Esophagus muscularis mucosa (tissue), 4 donors: ENCODE measurements around the gene HOXB1. TPM values are rescaled to one million over a fixed set of nuclear protein-coding genes. Genes with fewer than 3 reads are reported as not detected.

Experiments used
- DNase-seq: peaks from one replicate; pipeline ENCODE4 v3.0.0-alpha.2; 2017; ENCODE audit errors: extremely low spot score
- H3K27ac ChIP-seq, 4 donors: fragments of 200-600 bp; sonication (generic); replicated peaks in 1 of 4; 1 replicate in 3 of 4; 2 replicates in 1 of 4; pipeline ENCODE4 v1.5.1; 2016 to 2019; ENCODE audit warnings: mild to moderate bottlenecking in 1 of 4
- H3K27me3 ChIP-seq, 4 donors: fragments of 200-600 bp; sonication (generic); one replicate each; pipeline versions ENCODE4 v1.5.1 to v1.6.0; 2016 to 2019
- H3K36me3 ChIP-seq, 4 donors: fragments of 200-600 bp; sonication (generic); one replicate each; pipeline ENCODE4 v1.5.1; 2016 to 2019
- H3K4me1 ChIP-seq, 4 donors: fragments of 200-600 bp; sonication (generic); one replicate each; pipeline ENCODE4 v1.5.1; 2016 to 2019
- H3K4me3 ChIP-seq, 4 donors: fragments of 200-600 bp; sonication (generic); 1 replicate in 2 of 4; 2 replicates in 2 of 4; pipeline ENCODE4 v1.5.1; 2016 to 2019; ENCODE audit warnings: mild to moderate bottlenecking in 4 of 4, moderate library complexity in 1 of 4
- H3K9me3 ChIP-seq, 4 donors: fragments of 200-600 bp; sonication (generic); 1 replicate in 3 of 4; 2 replicates in 1 of 4; pipeline ENCODE4 v1.5.1; 2016 to 2019
- EP300 ChIP-seq: sonication (generic); formaldehyde crosslinking; IDR thresholded peaks from one replicate; pipeline ENCODE4 v1.6.1; 2017; ENCODE audit warnings: antibody characterized with exemption
- POLR2A ChIP-seq: fragments of 450-650 bp; IDR thresholded peaks from one replicate; pipeline ENCODE4 v1.6.1; 2017; ENCODE audit warnings: antibody characterized with exemption, moderate library complexity, mild to moderate bottlenecking, low read depth
- POLR2AphosphoS5 ChIP-seq, 2 donors: sonication (generic); formaldehyde crosslinking; IDR thresholded peaks; one replicate each; pipeline ENCODE4 v1.6.1; 2017; ENCODE audit warnings: antibody characterized with exemption in 2 of 2
- WGBS: methylation state at CpG from one replicate; pipeline ENCODE4 v1.1.5; 2018; 5-methylcytosine and 5-hydroxymethylcytosine counted together
- intact Hi-C: fragments of 100-400 bp; cut with DNase I; formaldehyde crosslinking; loops from one replicate; pipeline ENCODE4 v1.15.1; 2023
- total RNA-seq, 4 donors: library from RNA; depleted of rRNA; stranded (reverse); fragments of >200 nt; gene quantifications; one replicate each; pipeline versions ENCODE4 v1.1.0 to v1.2.1, GENCODE V29; 2016
- TF ChIP-seq, protein P1 (sequence below), 3 experiments: fragments of 200-600 bp in 2 of 3; fragments of 450-650 bp in 1 of 3; sonication (generic) in 2 of 3; IDR thresholded peaks; one replicate each; pipeline ENCODE4 v1.5.1; 2017 to 2019; ENCODE audit warnings: antibody characterized with exemption in 3 of 3, mild to moderate bottlenecking in 2 of 3, moderate library complexity in 1 of 3

Gene HOXB1
- total RNA-seq, 4 donors from 2014 or later: not detected

DNA sequence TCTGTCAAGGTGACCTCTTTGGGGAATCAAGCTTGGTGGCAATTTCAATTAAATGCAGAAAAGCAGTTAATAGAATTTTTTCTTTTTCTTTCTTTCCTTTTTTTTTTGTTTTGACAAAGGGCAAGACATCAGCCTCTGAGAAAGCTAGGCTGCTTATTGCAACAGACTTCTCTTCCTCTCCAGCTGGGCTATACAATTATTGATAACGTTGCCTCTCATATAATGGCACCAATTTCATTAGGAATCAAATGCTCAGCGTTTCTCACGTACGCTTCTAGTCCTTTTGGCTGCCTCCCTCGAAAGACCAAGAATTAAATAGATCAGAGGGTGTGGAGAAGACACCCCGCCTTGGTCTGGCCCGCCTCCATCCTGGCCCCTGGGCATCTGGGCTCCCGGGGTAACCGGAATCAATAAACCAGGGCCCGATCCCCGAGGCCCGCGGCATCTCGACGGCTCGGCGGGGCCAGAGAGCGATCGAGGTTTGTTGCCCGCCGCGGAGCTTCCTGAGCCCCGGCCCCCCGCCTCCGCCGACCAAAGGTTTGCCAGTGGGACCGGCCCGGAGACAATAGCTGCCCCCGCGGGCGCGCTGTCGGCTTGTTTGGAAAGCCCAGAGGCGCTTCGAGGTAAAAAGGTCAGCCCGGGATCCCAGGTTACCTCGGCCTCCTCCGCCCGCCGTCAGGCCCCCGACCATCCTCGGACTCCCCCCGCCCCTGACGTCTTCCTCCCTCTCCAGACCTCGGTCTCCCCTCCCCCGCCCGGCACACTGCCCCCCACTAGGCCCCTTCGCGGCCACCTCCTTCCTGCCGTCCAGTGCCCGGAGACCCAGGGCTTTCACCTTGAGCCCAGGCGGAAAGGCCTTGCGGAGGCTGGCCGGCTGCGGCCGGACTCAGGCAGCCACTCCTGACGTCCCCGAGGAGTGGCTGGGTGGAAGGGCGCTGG, 3.9 kb downstream of the HOXB1 start:
- Histone ChIP-seq H3K36me3 (no peaks in the 10 kb centered on the region), H3K4me3 (peak overlapping the region in 3 of 4 donors; percentile 16 to 33 (median 25)), H3K9me3 (no peaks in the 10 kb centered on the region), H3K4me1 (peaks cover 0 to 23% (median 17%) of the 10 kb centered on the region in 4 donors), H3K27ac (no peak overlapping the region), H3K27me3 (peaks cover 0 to 12% (median 0%) of the 10 kb centered on the region in 4 donors)
- intact Hi-C loops: no loop called here
- no peak for DNase-seq
- TF ChIP-seq POLR2A (no peak), EP300 (no peak), POLR2AphosphoS5 (IDR thresholded peaks at IDR 0.05) (no peak)
- TF ChIP-seq, protein P1, sequence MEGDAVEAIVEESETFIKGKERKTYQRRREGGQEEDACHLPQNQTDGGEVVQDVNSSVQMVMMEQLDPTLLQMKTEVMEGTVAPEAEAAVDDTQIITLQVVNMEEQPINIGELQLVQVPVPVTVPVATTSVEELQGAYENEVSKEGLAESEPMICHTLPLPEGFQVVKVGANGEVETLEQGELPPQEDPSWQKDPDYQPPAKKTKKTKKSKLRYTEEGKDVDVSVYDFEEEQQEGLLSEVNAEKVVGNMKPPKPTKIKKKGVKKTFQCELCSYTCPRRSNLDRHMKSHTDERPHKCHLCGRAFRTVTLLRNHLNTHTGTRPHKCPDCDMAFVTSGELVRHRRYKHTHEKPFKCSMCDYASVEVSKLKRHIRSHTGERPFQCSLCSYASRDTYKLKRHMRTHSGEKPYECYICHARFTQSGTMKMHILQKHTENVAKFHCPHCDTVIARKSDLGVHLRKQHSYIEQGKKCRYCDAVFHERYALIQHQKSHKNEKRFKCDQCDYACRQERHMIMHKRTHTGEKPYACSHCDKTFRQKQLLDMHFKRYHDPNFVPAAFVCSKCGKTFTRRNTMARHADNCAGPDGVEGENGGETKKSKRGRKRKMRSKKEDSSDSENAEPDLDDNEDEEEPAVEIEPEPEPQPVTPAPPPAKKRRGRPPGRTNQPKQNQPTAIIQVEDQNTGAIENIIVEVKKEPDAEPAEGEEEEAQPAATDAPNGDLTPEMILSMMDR (IDR thresholded peaks at IDR 0.05): no peak
- WGBS: 56% methylated on average over 32 of the region's 59 CpGs

DNA sequence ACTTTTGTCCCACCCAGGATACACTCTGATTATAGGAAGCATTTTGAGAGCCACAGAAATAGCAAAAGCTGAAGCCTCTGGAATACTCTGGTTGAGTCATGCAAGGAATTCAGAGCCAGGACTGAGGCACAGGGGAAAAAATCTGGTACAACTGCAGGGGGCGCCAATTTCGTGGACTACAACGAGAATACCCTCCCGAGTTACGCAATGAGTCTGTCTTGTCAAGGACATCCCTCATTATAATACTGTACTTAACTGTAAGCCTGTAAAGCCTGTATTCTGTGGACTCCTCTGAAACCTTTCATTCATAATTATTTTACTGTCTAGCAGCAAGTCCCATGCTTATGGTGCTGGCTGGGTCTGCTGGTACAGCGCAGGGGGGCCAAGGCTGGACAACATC, 7.8 kb downstream of the HOXB1 start:
- H3K27me3 ChIP-seq: peaks cover 0 to 12% (median 0%) of the 10 kb centered on the region in 4 donors
- H3K9me3 ChIP-seq: no peaks in the 10 kb centered on the region
- DNase-seq: no peak
- 46% methylated on average over 6 of the region's 6 CpGs for WGBS
- H3K27ac ChIP-seq: no peak overlapping the region
- intact Hi-C loops: no loop called here
- TF ChIP-seq EP300: no peak
- TF ChIP-seq, protein P1 (IDR thresholded peaks at IDR 0.05): peak in 1 of 3 experiments; percentile 12
- H3K4me1 ChIP-seq: peaks cover 0 to 25% (median 20%) of the 10 kb centered on the region in 4 donors
- no peak overlapping the region for H3K4me3 ChIP-seq
- H3K36me3 ChIP-seq: no peaks in the 10 kb centered on the region

DNA sequence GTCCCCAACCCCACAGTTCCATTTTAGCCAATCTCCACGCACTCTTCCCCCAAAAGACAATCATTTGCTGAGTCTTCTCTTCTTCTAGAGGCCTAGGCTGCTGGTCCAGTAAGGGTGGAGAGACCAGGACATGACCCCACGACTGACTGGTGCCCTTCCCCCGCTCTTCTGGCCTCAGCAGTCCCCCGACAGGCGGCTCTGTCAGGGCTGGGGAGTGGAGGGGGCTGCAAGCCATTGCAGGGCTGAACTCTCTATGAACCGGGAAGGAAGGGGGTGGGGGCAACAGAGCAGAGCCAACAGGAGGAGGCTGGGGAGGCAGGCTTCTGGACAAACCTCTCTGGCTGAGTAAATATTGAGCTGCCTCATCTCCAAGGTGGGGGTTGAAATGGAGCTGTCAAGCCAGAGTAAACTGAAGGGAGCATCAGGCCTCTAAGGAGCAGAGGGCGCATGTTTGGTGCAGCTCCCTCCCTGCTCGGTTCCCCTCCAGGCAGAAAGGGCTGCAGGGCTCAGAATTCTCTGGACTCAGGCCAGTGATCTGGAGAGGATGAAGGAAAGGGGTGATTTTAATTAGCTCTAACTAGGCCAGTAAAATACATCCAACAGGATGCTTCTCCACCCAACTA, 8.7 kb downstream of the HOXB1 start:
- peaks cover 0 to 9% (median 0%) of the 10 kb centered on the region in 4 donors for H3K27me3 ChIP-seq
- intact Hi-C loops: no loop called here
- H3K36me3 ChIP-seq: no peaks in the 10 kb centered on the region
- H3K4me3 ChIP-seq: no peak overlapping the region
- no peak for DNase-seq
- peak overlapping the region in 2 of 4 donors; percentile 19 to 38 for H3K27ac ChIP-seq
- H3K4me1 ChIP-seq: peaks cover 0 to 23% (median 18%) of the 10 kb centered on the region in 4 donors
- no peak for TF ChIP-seq EP300
- TF ChIP-seq POLR2A: no peak
- TF ChIP-seq, protein P1 (IDR thresholded peaks at IDR 0.05): no peak
- TF ChIP-seq POLR2AphosphoS5 (IDR thresholded peaks at IDR 0.05): no peak
- WGBS: 25% methylated on average over 8 of the region's 8 CpGs
- H3K9me3 ChIP-seq: no peaks in the 10 kb centered on the region

DNA sequence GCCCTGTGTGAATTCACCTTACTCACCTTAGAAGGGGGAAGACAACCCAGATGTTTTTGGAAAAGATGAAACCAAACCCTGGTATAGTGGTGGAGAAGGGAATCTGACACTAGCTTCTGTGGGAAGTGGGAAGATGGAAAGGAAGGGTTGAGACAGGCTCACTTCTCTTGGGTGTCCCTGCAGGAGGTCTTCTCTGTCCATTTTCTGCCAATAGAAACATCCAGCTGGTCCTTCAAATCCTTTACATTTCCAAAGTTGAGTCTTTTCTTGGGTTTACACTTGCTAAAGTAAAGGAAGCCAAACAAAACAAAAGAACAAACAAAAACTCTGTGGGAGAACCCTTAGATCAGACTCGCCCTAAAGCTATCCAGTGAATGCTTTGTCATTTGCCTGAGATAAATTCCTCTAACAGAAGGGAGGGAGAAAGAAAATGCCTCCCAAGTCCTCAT, 10.2 kb downstream of the HOXB1 start:
- no peaks in the 10 kb centered on the region for H3K9me3 ChIP-seq
- peaks cover 0 to 20% (median 17%) of the 10 kb centered on the region in 4 donors for H3K4me1 ChIP-seq
- H3K27ac ChIP-seq: no peak overlapping the region
- H3K4me3 ChIP-seq: no peak overlapping the region
- WGBS: 81% methylated on average over 1 of the region's 1 CpG
- H3K36me3 ChIP-seq: no peaks in the 10 kb centered on the region
- no peaks in the 10 kb centered on the region for H3K27me3 ChIP-seq
- intact Hi-C loops: no loop called here
- no peak for TF ChIP-seq POLR2A
- TF ChIP-seq, protein P1 (IDR thresholded peaks at IDR 0.05): no peak
- TF ChIP-seq EP300: no peak
- no peak for TF ChIP-seq POLR2AphosphoS5 (IDR thresholded peaks at IDR 0.05)
- DNase-seq: no peak
